Activated T-helper 1 cell treated with Interleukin-2 at 50 U/mL for 16 hours (primary cell): ENCODE data around the gene SUPT4H1.

ENCODE experiments used
- DNase-seq: peaks from one replicate; pipeline ENCODE4 v3.0.0-alpha.2; 2020; ENCODE audit warnings: low read depth

Gene SUPT4H1

GRCh38 chr17:58303971-58304749, 47.8 kb downstream of the SUPT4H1 start:
- peak; percentile 38 for DNase-seq

DNA sequence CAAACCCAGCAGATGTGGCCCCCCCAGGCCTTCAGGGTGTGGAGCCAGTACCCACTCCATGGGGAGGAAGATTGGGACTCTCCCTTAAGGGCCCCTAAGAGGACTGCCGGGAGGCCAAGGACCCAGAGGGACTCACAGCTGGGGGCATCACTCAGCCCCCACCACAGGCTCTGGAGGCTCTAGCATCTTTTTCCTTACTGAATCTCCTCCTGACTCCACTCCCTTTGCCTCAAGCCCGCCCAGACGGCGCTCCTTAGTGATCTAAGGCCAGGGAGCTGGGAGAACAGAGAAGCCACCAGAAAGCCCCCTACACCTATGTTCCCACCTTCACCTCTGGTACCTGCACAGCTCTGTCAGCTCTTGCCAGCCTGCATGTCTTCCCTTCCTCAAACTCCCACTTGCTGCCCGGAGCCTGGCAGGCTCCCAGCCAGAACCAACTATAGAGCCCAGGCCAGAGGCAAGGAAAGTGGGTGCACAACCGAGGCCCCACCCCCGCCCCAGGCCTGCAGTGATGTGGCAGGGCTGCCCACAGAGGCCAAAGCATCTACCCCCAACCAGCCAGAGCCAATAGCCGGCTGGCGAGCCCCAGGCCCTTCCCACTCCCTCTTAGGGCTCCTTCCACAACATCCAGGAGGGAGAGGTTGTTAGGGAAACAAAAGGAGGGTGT, 48.9 kb downstream of the SUPT4H1 start:
- no peak for DNase-seq

- DNase-seq: no peak
Observed at GRCh38 chr17:58302171-58302918, 49.7 kb downstream of the SUPT4H1 start.

DNA sequence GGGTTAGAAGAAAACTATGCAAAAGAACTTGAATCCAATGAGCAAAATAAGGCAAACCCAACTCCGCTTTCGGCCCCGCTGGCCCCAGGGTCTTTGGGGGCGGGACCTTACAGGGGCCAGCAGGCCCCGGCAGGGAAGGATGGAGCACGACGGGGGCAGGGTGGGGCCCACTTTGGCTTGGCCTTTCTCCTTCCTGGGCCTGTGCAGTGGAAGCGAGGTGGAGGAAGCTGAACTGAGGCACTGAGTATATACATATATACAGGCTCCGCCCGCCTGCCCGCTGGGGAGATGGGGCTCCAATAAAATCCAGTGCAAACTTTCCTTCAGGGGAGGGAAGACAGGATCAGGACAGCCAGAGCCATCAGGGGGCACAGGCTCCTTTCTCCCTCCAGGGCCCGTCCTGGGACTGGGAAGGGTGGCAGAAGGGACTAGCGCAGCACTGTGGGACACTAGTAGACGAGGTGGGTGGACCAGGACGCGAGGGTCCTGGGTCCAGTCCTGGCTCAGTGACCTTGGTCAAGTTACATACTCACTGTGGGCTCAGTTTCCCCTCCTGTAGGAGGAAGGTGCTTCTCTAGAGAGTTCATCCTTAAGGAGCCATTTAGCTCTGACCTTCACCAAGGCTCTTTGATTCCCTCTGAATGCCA, 50.4 kb downstream of the SUPT4H1 start:
- no peak for DNase-seq

- no peak for DNase-seq
Observed at GRCh38 chr17:58300336-58300735, 51.7 kb downstream of the SUPT4H1 start.
